Measurements from ENCODE around the gene GPR78. TPM values are rescaled to one million over a fixed set of nuclear protein-coding genes. Genes with fewer than 3 reads are reported as not detected.

The GPR78 gene
- total and polyA plus RNA-seq, 2 of the 13 experiments (the other 11 are each of a cell fraction or from before 2014, with no cell fraction given), result 0.01 to 0.07 TPM

GRCh38 chr4:8591626-8592365 lies 11.6 kb downstream of the GPR78 start:
- TF ChIP-seq ZNF839 (CRISPR knock-in tag; IDR thresholded peaks at IDR 0.05; ENCODE audit: borderline replicate concordance), result no peak
- no peak for TF ChIP-seq ZNF777 (CRISPR knock-in tag; IDR thresholded peaks at IDR 0.05)
- no peak for TF ChIP-seq ZNF761 (CRISPR knock-in tag; conservative IDR thresholded peaks at IDR 0.05)
- TF ChIP-seq ZNF335 (CRISPR knock-in tag; IDR thresholded peaks at IDR 0.05), result no peak
- no peak for TF ChIP-seq POGZ (CRISPR knock-in tag; IDR thresholded peaks at IDR 0.05)
- Histone ChIP-seq H3K4me2 (ENCODE audit: low read depth, low read length) (peak overlapping the region; percentile 47; the same call in 1 of the 2 replicates), H3K79me2 (ENCODE audit: insufficient read depth, low read length) (no peaks in the 10 kb centered on the region), H3K27ac (ENCODE audit: extremely low read length, insufficient read depth, low read length) (no peak overlapping the region), H4K20me1 (ENCODE audit: insufficient read depth, low read length) (peaks cover 5% of the 10 kb centered on the region; the same call in 1 of the 2 replicates), H3K9me3 (ENCODE audit: low read length) (no peaks in the 10 kb centered on the region), H3K9ac (ENCODE audit: insufficient read depth, low read depth, low read length) (no peak overlapping the region), H3K27me3 (ENCODE audit: control insufficient read depth in 1 of 2, insufficient read depth in 2 of 2, low read length in 2 of 2) (peaks cover 13 to 61% of the 10 kb centered on the region in 2 experiments), H3K4me1 (ENCODE audit: insufficient read depth, low read length) (peaks cover 23% of the 10 kb centered on the region), H3K4me3 (replicated peaks in 1 of 3; ENCODE audit: insufficient read depth in 1 of 3, low read depth in 2 of 3, low read length in 3 of 3) (peak overlapping the region in 1 of 3 experiments; percentile 50; a peak in 1 of 6 replicates), H2AFZ (ENCODE audit: low read length) (no peak overlapping the region), H3K36me3 (replicated peaks in 1 of 2; ENCODE audit: control insufficient read depth in 1 of 2, insufficient read depth in 2 of 2, low read length in 2 of 2) (no peaks in the 10 kb centered on the region)
- ATAC-seq, result no peak
- in situ Hi-C loops (cut with HindIII; ENCODE audit: extremely low pct_ligation_motif_present, low pct_unique_long_range_greater_than_20kb), result loop anchor here (5.0 kb wide), 1 partner anchor 119 kb away; no protein-coding TSS in a partner anchor
- intact Hi-C loops (cut with micrococcal nuclease; ENCODE audit: unreplicated experiment), result no loop called here
- no TSS peak for BruUV-seq (replicated peaks)
- FAIRE-seq, result no peak
- 25% methylated on average over 12 of the region's 15 CpGs for WGBS (ENCODE audit: low lambda C conversion rate)
- ChIA-PET CTCF (ENCODE audit: low intra/inter-chr PET ratio, low total read pairs) (no interaction called here), POLR2A (no interaction called here)
- no peak for DNase-seq (ENCODE audit: low spot score)

GRCh38 chr4:8592366-8593263 lies 12.4 kb downstream of the GPR78 start, which contains the start of gene CPZ:
CPZ (plus strand) TSS chr4:8592765; CDS start chr4:8592834, 69 bp downstream.
- FAIRE-seq (no peak), ATAC-seq (peak; percentile 61), DNase-seq (ENCODE audit: low spot score) (peak; percentile 16)
- H3K4me3 ChIP-seq (replicated peaks in 1 of 3; ENCODE audit: insufficient read depth in 1 of 3, low read depth in 2 of 3, low read length in 3 of 3), result peak within 1 kb of the TSS in 2 of 3 experiments; percentile 36 to 50; a peak in 3 of 6 replicates
- WGBS (ENCODE audit: low lambda C conversion rate), result 6% methylated on average over 7 of the region's 58 CpGs
- H3K79me2 ChIP-seq (ENCODE audit: insufficient read depth, low read length), result no peaks in the 10 kb centered on the region
- POLR2A ChIA-PET, result no interaction called here
- no peaks in the 10 kb centered on the region for H3K36me3 ChIP-seq (replicated peaks in 1 of 2; ENCODE audit: control insufficient read depth in 1 of 2, insufficient read depth in 2 of 2, low read length in 2 of 2)
- intact Hi-C loops (cut with micrococcal nuclease; ENCODE audit: unreplicated experiment) (no loop called here), in situ Hi-C loops (cut with HindIII; ENCODE audit: extremely low pct_ligation_motif_present, low pct_unique_long_range_greater_than_20kb) (loop anchor here (5.0 kb wide), 1 partner anchor 120 kb away; no protein-coding TSS in a partner anchor)
- no peak within 1 kb of the TSS for H3K27ac ChIP-seq (ENCODE audit: extremely low read length, insufficient read depth, low read length)
- H2AFZ ChIP-seq (ENCODE audit: low read length), result no peak within 1 kb of the TSS
- peaks cover 23% of the 10 kb centered on the region for H3K4me1 ChIP-seq (ENCODE audit: insufficient read depth, low read length)
- CTCF ChIA-PET (ENCODE audit: low intra/inter-chr PET ratio, low total read pairs), result interaction anchor here (2.8 kb wide), 1 partner anchor 124 kb away, joined by 19 read pairs; no protein-coding TSS in a partner anchor
- no TSS peak for BruUV-seq (replicated peaks)
- peak within 1 kb of the TSS; percentile 47 for H3K4me2 ChIP-seq (ENCODE audit: low read depth, low read length)
- H3K9me3 ChIP-seq (ENCODE audit: low read length), result no peaks in the 10 kb centered on the region
- H3K27me3 ChIP-seq (ENCODE audit: control insufficient read depth in 1 of 2, insufficient read depth in 2 of 2, low read length in 2 of 2), result peaks cover 13 to 54% of the 10 kb centered on the region in 2 experiments
- H3K9ac ChIP-seq (ENCODE audit: insufficient read depth, low read depth, low read length), result no peak within 1 kb of the TSS
- H4K20me1 ChIP-seq (ENCODE audit: insufficient read depth, low read length), result peaks cover 5% of the 10 kb centered on the region; the same call in 1 of the 2 replicates
- TF ChIP-seq THAP8 (CRISPR knock-in tag; IDR thresholded peaks at IDR 0.05; ENCODE audit: borderline replicate concordance) (no peak), HNRNPLL (IDR thresholded peaks at IDR 0.05; ENCODE audit: low read depth, low read length, poor library complexity, severe bottlenecking) (peak; percentile 99), SIX4 (CRISPR knock-in tag; IDR thresholded peaks at IDR 0.05) (peak; percentile 82), UBTF (CRISPR knock-in tag; IDR thresholded peaks at IDR 0.05) (peak; percentile 17; the same call in 1 of the 2 replicates)
- TF ChIP-seq, protein P1, sequence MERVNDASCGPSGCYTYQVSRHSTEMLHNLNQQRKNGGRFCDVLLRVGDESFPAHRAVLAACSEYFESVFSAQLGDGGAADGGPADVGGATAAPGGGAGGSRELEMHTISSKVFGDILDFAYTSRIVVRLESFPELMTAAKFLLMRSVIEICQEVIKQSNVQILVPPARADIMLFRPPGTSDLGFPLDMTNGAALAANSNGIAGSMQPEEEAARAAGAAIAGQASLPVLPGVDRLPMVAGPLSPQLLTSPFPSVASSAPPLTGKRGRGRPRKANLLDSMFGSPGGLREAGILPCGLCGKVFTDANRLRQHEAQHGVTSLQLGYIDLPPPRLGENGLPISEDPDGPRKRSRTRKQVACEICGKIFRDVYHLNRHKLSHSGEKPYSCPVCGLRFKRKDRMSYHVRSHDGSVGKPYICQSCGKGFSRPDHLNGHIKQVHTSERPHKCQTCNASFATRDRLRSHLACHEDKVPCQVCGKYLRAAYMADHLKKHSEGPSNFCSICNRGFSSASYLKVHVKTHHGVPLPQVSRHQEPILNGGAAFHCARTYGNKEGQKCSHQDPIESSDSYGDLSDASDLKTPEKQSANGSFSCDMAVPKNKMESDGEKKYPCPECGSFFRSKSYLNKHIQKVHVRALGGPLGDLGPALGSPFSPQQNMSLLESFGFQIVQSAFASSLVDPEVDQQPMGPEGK (CRISPR knock-in tag; IDR thresholded peaks at IDR 0.05), result peak; percentile 73
